ENCODE results near the gene LRPPRC. TPM values are rescaled to one million over a fixed set of nuclear protein-coding genes. Genes with fewer than 3 reads are reported as not detected.

LRPPRC gene
- total RNA-seq, 2 donors from 2014 or later = 117 to 135 TPM

- Histone ChIP-seq H3K9me3 (ENCODE audit: control insufficient read depth, low read length) (no peaks in the 10 kb centered on the region), H3K27me3 (ENCODE audit: control insufficient read depth, insufficient read depth, low read length, poor library complexity, severe bottlenecking) (no peaks in the 10 kb centered on the region), H3K9ac (ENCODE audit: extremely low read depth, low read length, poor library complexity, severe bottlenecking) (no peak overlapping the region), H3K4me1 (ENCODE audit: control insufficient read depth, insufficient read depth, low read length) (no peaks in the 10 kb centered on the region), H3K27ac (ENCODE audit: low read depth, low read length) (no peak overlapping the region), H3K36me3 (ENCODE audit: control insufficient read depth, insufficient read depth, low read length) (peaks cover 85% of the 10 kb centered on the region), H3K4me3 (ENCODE audit: low read length) (no peak overlapping the region)
- no peaks in the 10 kb centered on the region for H3K9me3 Mint-ChIP-seq
- no peak for TF ChIP-seq CTCF (conservative IDR thresholded peaks at IDR 0.05)
- no peak overlapping the region for H3K4me3 Mint-ChIP-seq
- peaks cover 63% of the 10 kb centered on the region for H3K36me3 Mint-ChIP-seq (ENCODE audit: low read depth)
- no peak for DNase-seq
- H3K4me1 Mint-ChIP-seq = peaks cover 16% of the 10 kb centered on the region
- no peaks in the 10 kb centered on the region for H3K27me3 Mint-ChIP-seq (ENCODE audit: insufficient read depth)
- H3K27ac Mint-ChIP-seq = no peak overlapping the region
- 100% methylated on average over 1 of the region's 2 CpGs; no CpG with 5 or more reads in 1 of the 2 experiments for WGBS, 2 experiments (ENCODE audit: insufficient coverage in 1 of 2, insufficient read length in 1 of 2)
Measured at GRCh38 chr2:43899589-43899988, 96.2 kb downstream of the LRPPRC start.

GRCh38 chr2:43898838-43899346 is 96.9 kb downstream of the LRPPRC start:
- peak overlapping the region; percentile 73 for H3K27ac ChIP-seq (ENCODE audit: low read depth, low read length)
- WGBS, 2 experiments (ENCODE audit: insufficient coverage in 1 of 2, insufficient read length in 1 of 2) = 94 to 95% methylated on average over 8 to 11 of the region's 11 CpGs
- H3K4me3 ChIP-seq (ENCODE audit: low read length) = no peak overlapping the region
- no peak for TF ChIP-seq CTCF (conservative IDR thresholded peaks at IDR 0.05)
- peak overlapping the region; percentile 45 for H3K27ac Mint-ChIP-seq
- H3K27me3 Mint-ChIP-seq (ENCODE audit: insufficient read depth) = no peaks in the 10 kb centered on the region
- no peaks in the 10 kb centered on the region for H3K27me3 ChIP-seq (ENCODE audit: control insufficient read depth, insufficient read depth, low read length, poor library complexity, severe bottlenecking)
- peak overlapping the region; percentile 2 for H3K4me3 Mint-ChIP-seq
- H3K9me3 Mint-ChIP-seq = no peaks in the 10 kb centered on the region
- peaks cover 16% of the 10 kb centered on the region for H3K4me1 Mint-ChIP-seq
- H3K9ac ChIP-seq (ENCODE audit: extremely low read depth, low read length, poor library complexity, severe bottlenecking) = no peak overlapping the region
- no peaks in the 10 kb centered on the region for H3K9me3 ChIP-seq (ENCODE audit: control insufficient read depth, low read length)
- H3K4me1 ChIP-seq (ENCODE audit: control insufficient read depth, insufficient read depth, low read length) = no peaks in the 10 kb centered on the region
- H3K36me3 ChIP-seq (ENCODE audit: control insufficient read depth, insufficient read depth, low read length) = peaks cover 87% of the 10 kb centered on the region
- no peak for DNase-seq
- peaks cover 60% of the 10 kb centered on the region for H3K36me3 Mint-ChIP-seq (ENCODE audit: low read depth)

GRCh38 chr2:43898134-43898837 is 97.5 kb downstream of the LRPPRC start:
- no peaks in the 10 kb centered on the region for H3K4me1 ChIP-seq (ENCODE audit: control insufficient read depth, insufficient read depth, low read length)
- H3K4me1 Mint-ChIP-seq = peaks cover 16% of the 10 kb centered on the region
- H3K4me3 ChIP-seq (ENCODE audit: low read length) = no peak overlapping the region
- H3K27me3 ChIP-seq (ENCODE audit: control insufficient read depth, insufficient read depth, low read length, poor library complexity, severe bottlenecking) = no peaks in the 10 kb centered on the region
- no peaks in the 10 kb centered on the region for H3K9me3 ChIP-seq (ENCODE audit: control insufficient read depth, low read length)
- no peak overlapping the region for H3K9ac ChIP-seq (ENCODE audit: extremely low read depth, low read length, poor library complexity, severe bottlenecking)
- H3K36me3 ChIP-seq (ENCODE audit: control insufficient read depth, insufficient read depth, low read length) = peaks cover 90% of the 10 kb centered on the region
- peaks cover 66% of the 10 kb centered on the region for H3K36me3 Mint-ChIP-seq (ENCODE audit: low read depth)
- peak; percentile 74 for DNase-seq
- no peaks in the 10 kb centered on the region for H3K27me3 Mint-ChIP-seq (ENCODE audit: insufficient read depth)
- H3K4me3 Mint-ChIP-seq = no peak overlapping the region
- TF ChIP-seq CTCF (conservative IDR thresholded peaks at IDR 0.05) = no peak
- peak overlapping the region; percentile 73 for H3K27ac ChIP-seq (ENCODE audit: low read depth, low read length)
- 60 to 86% methylated on average over 5 to 11 of the region's 11 CpGs for WGBS, 2 experiments (ENCODE audit: insufficient coverage in 1 of 2, insufficient read length in 1 of 2)
- peak overlapping the region; percentile 44 for H3K27ac Mint-ChIP-seq
- H3K9me3 Mint-ChIP-seq = no peaks in the 10 kb centered on the region

Measured in endodermal cell (in vitro differentiated cells).